Esophagus muscularis mucosa (tissue), 3 donors: ENCODE measurements around the gene C16orf86.

Source experiments
- EP300 ChIP-seq: sonication (generic); formaldehyde crosslinking; IDR thresholded peaks from one replicate; pipeline ENCODE4 v1.6.1; 2017; ENCODE audit warnings: antibody characterized with exemption
- TF ChIP-seq, protein P1 (sequence below), 3 experiments: fragments of 200-600 bp in 2 of 3; fragments of 450-650 bp in 1 of 3; sonication (generic) in 2 of 3; IDR thresholded peaks; one replicate each; pipeline ENCODE4 v1.5.1; 2017 to 2019; ENCODE audit warnings: antibody characterized with exemption in 3 of 3, mild to moderate bottlenecking in 2 of 3, moderate library complexity in 1 of 3

DNA sequence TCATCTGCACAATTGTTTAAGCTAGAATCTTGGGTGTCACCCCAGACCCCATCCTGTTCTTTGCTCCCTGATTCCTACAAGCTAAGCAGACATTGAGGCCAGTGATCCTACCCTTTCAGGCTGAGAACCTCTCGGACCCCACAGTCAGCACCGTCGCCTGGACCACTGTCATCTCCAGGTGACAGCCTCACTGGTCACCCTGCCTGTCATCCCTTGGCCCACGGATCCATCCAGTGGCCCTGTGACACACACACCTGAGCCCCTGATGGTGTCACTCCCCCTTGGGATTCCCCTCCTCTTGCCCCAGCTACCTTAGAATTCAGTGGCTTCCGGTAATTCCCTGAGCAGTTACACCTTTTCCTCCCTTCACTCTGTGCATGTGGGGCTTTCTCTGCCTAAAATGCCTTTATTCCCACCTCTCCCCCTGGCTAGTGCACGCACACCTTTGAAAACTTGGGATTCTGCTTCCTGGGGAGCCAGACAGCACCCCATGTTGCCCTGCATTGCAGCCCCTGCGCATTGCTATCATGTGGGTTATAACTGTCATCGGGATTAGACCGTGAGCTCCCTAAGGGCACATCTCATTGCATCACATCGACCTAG, 3.0 kb downstream of the C16orf86 start:
- TF ChIP-seq EP300 = no peak
- TF ChIP-seq, protein P1, sequence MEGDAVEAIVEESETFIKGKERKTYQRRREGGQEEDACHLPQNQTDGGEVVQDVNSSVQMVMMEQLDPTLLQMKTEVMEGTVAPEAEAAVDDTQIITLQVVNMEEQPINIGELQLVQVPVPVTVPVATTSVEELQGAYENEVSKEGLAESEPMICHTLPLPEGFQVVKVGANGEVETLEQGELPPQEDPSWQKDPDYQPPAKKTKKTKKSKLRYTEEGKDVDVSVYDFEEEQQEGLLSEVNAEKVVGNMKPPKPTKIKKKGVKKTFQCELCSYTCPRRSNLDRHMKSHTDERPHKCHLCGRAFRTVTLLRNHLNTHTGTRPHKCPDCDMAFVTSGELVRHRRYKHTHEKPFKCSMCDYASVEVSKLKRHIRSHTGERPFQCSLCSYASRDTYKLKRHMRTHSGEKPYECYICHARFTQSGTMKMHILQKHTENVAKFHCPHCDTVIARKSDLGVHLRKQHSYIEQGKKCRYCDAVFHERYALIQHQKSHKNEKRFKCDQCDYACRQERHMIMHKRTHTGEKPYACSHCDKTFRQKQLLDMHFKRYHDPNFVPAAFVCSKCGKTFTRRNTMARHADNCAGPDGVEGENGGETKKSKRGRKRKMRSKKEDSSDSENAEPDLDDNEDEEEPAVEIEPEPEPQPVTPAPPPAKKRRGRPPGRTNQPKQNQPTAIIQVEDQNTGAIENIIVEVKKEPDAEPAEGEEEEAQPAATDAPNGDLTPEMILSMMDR (IDR thresholded peaks at IDR 0.05) = no peak
